ENCODE results near the gene CSRNP3. TPM values are rescaled to one million over a fixed set of nuclear protein-coding genes. Genes with fewer than 3 reads are reported as not detected.

Gene CSRNP3
- total and polyA plus RNA-seq, 12 donors = 1.3 to 20.1 (median 4.9) TPM

GRCh38 chr2:165594935-165595255 is 125.4 kb downstream of the CSRNP3 start:
- 71 to 79% (median 74%) methylated on average over 6 of the region's 6 CpGs for WGBS, 4 donors
- Histone ChIP-seq H3K27ac (no peak overlapping the region), H3K36me3 (replicated peaks in 1 of 2) (no peaks in the 10 kb centered on the region), H3K4me1 (replicated peaks in 1 of 2) (no peaks in the 10 kb centered on the region), H3K27me3 (no peaks in the 10 kb centered on the region), H3K4me3 (no peak overlapping the region), H3K9me3 (replicated peaks in 1 of 3) (no peaks in the 10 kb centered on the region)
- no peak for DNase-seq
- no peak for TF ChIP-seq CTCF (IDR thresholded peaks at IDR 0.05)
- TF ChIP-seq POLR2A (IDR thresholded peaks at IDR 0.05) = no peak
- intact Hi-C loops (cut with DNase I) = no loop called here

- H3K27ac ChIP-seq = no peak overlapping the region
- no peaks in the 10 kb centered on the region for H3K9me3 ChIP-seq (replicated peaks in 1 of 3)
- H3K4me1 ChIP-seq (replicated peaks in 1 of 2) = peaks cover 7 to 10% of the 10 kb centered on the region in 2 donors
- no peak overlapping the region for H3K4me3 ChIP-seq
- H3K36me3 ChIP-seq (replicated peaks in 1 of 2) = no peaks in the 10 kb centered on the region
- WGBS, 4 donors = 78 to 83% (median 81%) methylated on average over 3 of the region's 3 CpGs
- intact Hi-C loops (cut with DNase I) = no loop called here
- TF ChIP-seq CTCF (IDR thresholded peaks at IDR 0.05) (no peak), POLR2A (IDR thresholded peaks at IDR 0.05) (no peak)
- H3K27me3 ChIP-seq = no peaks in the 10 kb centered on the region
- no peak for DNase-seq
These were observed 127.3 kb downstream of the CSRNP3 start for GRCh38 chr2:165596788-165597187.

GRCh38 chr2:165601065-165601830 is 131.8 kb downstream of the CSRNP3 start:
- no peaks in the 10 kb centered on the region for H3K9me3 ChIP-seq (replicated peaks in 1 of 3)
- no peak for TF ChIP-seq CTCF (IDR thresholded peaks at IDR 0.05)
- no peak for DNase-seq
- no peak overlapping the region for H3K4me3 ChIP-seq
- no peaks in the 10 kb centered on the region for H3K36me3 ChIP-seq (replicated peaks in 1 of 2)
- 48 to 54% (median 52%) methylated on average over 1 of the region's 1 CpG for WGBS, 4 donors
- H3K27ac ChIP-seq = no peak overlapping the region
- peaks cover 7 to 13% of the 10 kb centered on the region in 2 donors for H3K4me1 ChIP-seq (replicated peaks in 1 of 2)
- intact Hi-C loops (cut with DNase I) = no loop called here
- no peaks in the 10 kb centered on the region for H3K27me3 ChIP-seq

- Histone ChIP-seq H3K9me3 (replicated peaks in 1 of 3) (no peaks in the 10 kb centered on the region), H3K4me1 (replicated peaks in 1 of 2) (peaks cover 7 to 13% of the 10 kb centered on the region in 2 donors), H3K27ac (no peak overlapping the region), H3K36me3 (replicated peaks in 1 of 2) (no peaks in the 10 kb centered on the region), H3K27me3 (no peaks in the 10 kb centered on the region), H3K4me3 (no peak overlapping the region)
- TF ChIP-seq CTCF (IDR thresholded peaks at IDR 0.05) = no peak
- no peak for DNase-seq
- WGBS, 4 donors = 56 to 66% (median 62%) methylated on average over 3 of the region's 3 CpGs
- intact Hi-C loops (cut with DNase I) = no loop called here
These were observed 132.5 kb downstream of the CSRNP3 start for GRCh38 chr2:165601928-165602521.
